A549 (cell line): Measurements from ENCODE around the gene ERBB2. TPM values are rescaled to one million over a fixed set of nuclear protein-coding genes. Genes with fewer than 3 reads are reported as not detected.

Experiments
- ATAC-seq, 2 experiments: fragments of 200-7000 bp in 1 of 2; fragments of >200 bp in 1 of 2; cut with Nextera tagmentation in 1 of 2; cut with Tn5 transposase in 1 of 2; 3 replicates each; pipeline versions ENCODE4 v1.8.0 to v1.9.1; 2018 to 2020; ENCODE audit warnings: mild to moderate bottlenecking in 1 of 2, moderate library complexity in 1 of 2
- CTCF ChIA-PET: fragments of 300-600 bp; sonication (Branson Sonifier 250); formaldehyde crosslinking; extraction: SDS; loops from one replicate; lab custom pipeline; 2021; ENCODE audit warnings: antibody characterized with exemption, inconsistent platforms; lab: Yijun Ruan, JAX
- POLR2A ChIA-PET: fragments of 350-600 bp; formaldehyde crosslinking; extraction: SDS; loops from one replicate; lab custom pipeline; 2021; ENCODE audit warnings: antibody characterized with exemption, inconsistent platforms; lab: Yijun Ruan, JAX
- DNase-seq, 2 experiments: peaks; one replicate each; pipeline versions ENCODE4 v3.0.0 to v3.0.0-alpha.2; 2011 to 2016; ENCODE audit warnings: low read depth in 1 of 2, low spot score in 1 of 2
- FAIRE-seq: peaks from 2 replicates; lab custom pipeline; 2011; peaks lifted over from hg19 to GRCh38; lab: Jason Lieb, UNC
- H3K27ac ChIP-seq, 2 experiments: fragments of >200 bp; sonication (Bioruptor Twin); formaldehyde crosslinking; 3 replicates each; pipeline ENCODE4 v1.5.1; 2016 to 2017
- H3K4me1 ChIP-seq: fragments of >200 bp; sonication (Bioruptor Twin); formaldehyde crosslinking; 3 replicates; pipeline ENCODE4 v1.6.1; 2016
- H3K4me2 ChIP-seq: fragments of >200 bp; sonication (Bioruptor Twin); formaldehyde crosslinking; 3 replicates; pipeline ENCODE4 v1.6.1; 2016
- H3K4me3 ChIP-seq: fragments of >200 bp; sonication (Bioruptor Twin); formaldehyde crosslinking; 3 replicates; pipeline ENCODE4 v1.5.1; 2016
- H3K9me3 ChIP-seq: fragments of >200 bp; sonication (Bioruptor Twin); formaldehyde crosslinking; 3 replicates; pipeline ENCODE4 v1.6.1; 2016
- BHLHE40 ChIP-seq: IDR thresholded peaks from 2 replicates; pipeline ENCODE4 v1.6.1; 2012; ENCODE audit warnings: low read depth, low read length, inconsistent platforms
- CBX2 ChIP-seq: fragments of 200-600 bp; sonication (generic); IDR thresholded peaks from 2 replicates; pipeline ENCODE4 v1.6.1; 2016; ENCODE audit warnings: low read depth, mild to moderate bottlenecking, borderline replicate concordance
- FOXS1 ChIP-seq: fragments of 250-450 bp; sonication (Bioruptor Pico); IDR thresholded peaks from 2 replicates; pipeline ENCODE4 v1.5.0; 2020; ENCODE audit warnings: mild to moderate bottlenecking, moderate library complexity
- HDAC2 ChIP-seq: fragments of 200-600 bp; sonication (generic); IDR thresholded peaks from 2 replicates; pipeline ENCODE4 v1.6.1; 2016
- HOXB13 ChIP-seq: fragments of 250-450 bp; sonication (Bioruptor Pico); IDR thresholded peaks from 2 replicates; pipeline ENCODE4 v1.5.0; 2020; ENCODE audit warnings: low read depth, mild to moderate bottlenecking, moderate library complexity
- JUN ChIP-seq, 2 experiments: fragments of >200 bp; sonication (Bioruptor Twin); formaldehyde crosslinking; IDR thresholded peaks; 2 replicates in 1 of 2; 3 replicates in 1 of 2; pipeline ENCODE4 v1.6.1; 2016 to 2017
- JUNB ChIP-seq: fragments of >200 bp; sonication (Bioruptor Twin); formaldehyde crosslinking; IDR thresholded peaks from 2 replicates; pipeline ENCODE4 v1.6.1; 2016
- KDM1A ChIP-seq: fragments of 200-600 bp; sonication (generic); IDR thresholded peaks from 2 replicates; pipeline ENCODE4 v1.6.1; 2016; ENCODE audit warnings: low read depth, mild to moderate bottlenecking
- KDM5A ChIP-seq: fragments of 200-600 bp; sonication (generic); IDR thresholded peaks from 2 replicates; pipeline ENCODE4 v1.6.1; 2016; ENCODE audit warnings: antibody characterized with exemption, mild to moderate bottlenecking
- NFE2L2 ChIP-seq: fragments of 150-350 bp; conservative IDR thresholded peaks from 2 replicates; pipeline ENCODE4 v1.6.1; 2014; ENCODE audit warnings: low read length
- NR3C1 ChIP-seq: fragments of >200 bp; sonication (Bioruptor Twin); formaldehyde crosslinking; IDR thresholded peaks from 3 replicates; pipeline ENCODE4 v1.6.1; 2017
- RCOR1 ChIP-seq: fragments of 150-350 bp; IDR thresholded peaks from 2 replicates; pipeline ENCODE4 v1.6.1; 2014; ENCODE audit warnings: antibody characterized with exemption, low read length, low read depth
- RFX5 ChIP-seq: fragments of 450-650 bp; IDR thresholded peaks from 2 replicates; pipeline ENCODE4 v1.7.1; 2014; ENCODE audit warnings: antibody characterized with exemption, mild to moderate bottlenecking, moderate library complexity
- SREBF2 ChIP-seq: fragments of 450-650 bp; IDR thresholded peaks from 2 replicates; pipeline ENCODE4 v1.6.1; 2014; ENCODE audit warnings: mild to moderate bottlenecking, moderate library complexity
- TP53 ChIP-seq: fragments of 250-450 bp; sonication (Bioruptor Pico); IDR thresholded peaks from 2 replicates; pipeline ENCODE4 v1.5.0; 2021; ENCODE audit warnings: mild to moderate bottlenecking, moderate library complexity
- ZFP36 ChIP-seq: fragments of 450-650 bp; IDR thresholded peaks from 2 replicates; pipeline ENCODE4 v1.6.1; 2014; ENCODE audit warnings: borderline replicate concordance; ENCODE audit not compliant: partially characterized antibody
- ZSCAN20 ChIP-seq: fragments of 250-450 bp; sonication (Bioruptor Pico); IDR thresholded peaks from 2 replicates; pipeline ENCODE4 v1.8.0; 2022; ENCODE audit warnings: mild to moderate bottlenecking, moderate library complexity
- WGBS: methylation state at CpG from one replicate; pipeline ENCODE4 v1.1.6; 2017; ENCODE audit errors: missing lambda C conversion rate; 5-methylcytosine and 5-hydroxymethylcytosine counted together
- polyA plus RNA-seq, 4 experiments: library from polyadenylated mRNA; depleted of rRNA in 3 of 4; stranded (reverse); fragments of >200 nt; fragmentation: RNase III in 1 of 4; extraction: RNeasy Plus Mini Kit Qiagen cat#74134 plus additional on column Dnase treatment in 1 of 4; gene quantifications; 2 replicates in 3 of 4; 3 replicates in 1 of 4; pipeline ENCODE4 v1.2.3, GENCODE V29; 2011 to 2017
- TF ChIP-seq, protein P1 (sequence below): fragments of 150-350 bp; IDR thresholded peaks from 2 replicates; pipeline ENCODE4 v1.6.1; 2014; ENCODE audit warnings: low read depth, mild to moderate bottlenecking, low read length
- TF ChIP-seq, protein P2 (sequence below): fragments of >200 bp; sonication (Bioruptor Twin); formaldehyde crosslinking; IDR thresholded peaks from 3 replicates; pipeline ENCODE4 v1.5.1; 2016
- TF ChIP-seq, protein P3 (sequence below): fragments of >200 bp; sonication (Bioruptor Twin); formaldehyde crosslinking; IDR thresholded peaks from 3 replicates; pipeline ENCODE4 v1.6.1; 2016
- TF ChIP-seq, protein P4 (sequence below): fragments of >200 bp; sonication (Bioruptor Twin); formaldehyde crosslinking; IDR thresholded peaks from 2 replicates; pipeline ENCODE4 v1.6.1; 2016
- TF ChIP-seq, protein P5 (sequence below): fragments of 450-650 bp; IDR thresholded peaks from 2 replicates; pipeline ENCODE4 v1.6.1; 2014; ENCODE audit warnings: antibody characterized with exemption
- TF ChIP-seq, protein P6 (sequence below): fragments of 250-450 bp; sonication (Bioruptor Pico); IDR thresholded peaks from 2 replicates; pipeline ENCODE4 v1.5.0; 2021; ENCODE audit warnings: mild to moderate bottlenecking, moderate library complexity, borderline replicate concordance
- TF ChIP-seq, protein P7 (sequence below): IDR thresholded peaks from 2 replicates; pipeline ENCODE4 v1.6.1; 2012

Gene ERBB2
- polyA plus RNA-seq, 2 of the 4 experiments (the other 2 are of a cell fraction) = 22.4 to 32.0 TPM

DNA sequence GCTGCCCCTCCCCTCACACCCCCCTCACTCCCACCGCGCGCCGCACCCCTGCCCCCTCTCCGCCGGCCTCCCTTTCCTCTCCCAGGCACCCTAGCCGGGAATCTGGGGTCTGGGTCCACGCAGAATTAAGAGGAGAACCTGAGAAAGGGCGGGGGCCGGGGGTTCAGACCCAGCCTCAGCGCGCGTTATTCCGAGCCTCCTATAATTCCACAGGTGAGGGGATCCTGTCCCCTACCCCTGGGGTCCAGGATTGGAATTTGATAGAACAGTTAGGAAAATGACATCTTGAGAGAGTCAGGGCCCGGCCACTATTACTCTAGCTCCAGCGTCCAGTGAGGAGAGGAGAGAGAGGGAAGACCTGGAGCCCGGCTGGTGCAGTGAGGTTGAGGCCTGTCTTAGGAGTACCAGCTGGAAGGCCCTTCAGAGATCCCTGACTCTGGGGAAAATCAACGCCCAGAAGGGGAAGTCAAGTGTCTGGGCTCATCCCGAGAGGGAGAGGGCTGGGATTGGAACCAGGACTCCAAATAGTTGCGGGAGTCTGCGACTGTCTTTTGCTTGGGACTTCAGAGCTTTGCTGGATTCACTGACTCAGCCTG lies 55.2 kb downstream of the ERBB2 start (continued):
- TF ChIP-seq, protein P1, sequence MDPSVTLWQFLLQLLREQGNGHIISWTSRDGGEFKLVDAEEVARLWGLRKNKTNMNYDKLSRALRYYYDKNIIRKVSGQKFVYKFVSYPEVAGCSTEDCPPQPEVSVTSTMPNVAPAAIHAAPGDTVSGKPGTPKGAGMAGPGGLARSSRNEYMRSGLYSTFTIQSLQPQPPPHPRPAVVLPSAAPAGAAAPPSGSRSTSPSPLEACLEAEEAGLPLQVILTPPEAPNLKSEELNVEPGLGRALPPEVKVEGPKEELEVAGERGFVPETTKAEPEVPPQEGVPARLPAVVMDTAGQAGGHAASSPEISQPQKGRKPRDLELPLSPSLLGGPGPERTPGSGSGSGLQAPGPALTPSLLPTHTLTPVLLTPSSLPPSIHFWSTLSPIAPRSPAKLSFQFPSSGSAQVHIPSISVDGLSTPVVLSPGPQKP = no peak

DNA sequence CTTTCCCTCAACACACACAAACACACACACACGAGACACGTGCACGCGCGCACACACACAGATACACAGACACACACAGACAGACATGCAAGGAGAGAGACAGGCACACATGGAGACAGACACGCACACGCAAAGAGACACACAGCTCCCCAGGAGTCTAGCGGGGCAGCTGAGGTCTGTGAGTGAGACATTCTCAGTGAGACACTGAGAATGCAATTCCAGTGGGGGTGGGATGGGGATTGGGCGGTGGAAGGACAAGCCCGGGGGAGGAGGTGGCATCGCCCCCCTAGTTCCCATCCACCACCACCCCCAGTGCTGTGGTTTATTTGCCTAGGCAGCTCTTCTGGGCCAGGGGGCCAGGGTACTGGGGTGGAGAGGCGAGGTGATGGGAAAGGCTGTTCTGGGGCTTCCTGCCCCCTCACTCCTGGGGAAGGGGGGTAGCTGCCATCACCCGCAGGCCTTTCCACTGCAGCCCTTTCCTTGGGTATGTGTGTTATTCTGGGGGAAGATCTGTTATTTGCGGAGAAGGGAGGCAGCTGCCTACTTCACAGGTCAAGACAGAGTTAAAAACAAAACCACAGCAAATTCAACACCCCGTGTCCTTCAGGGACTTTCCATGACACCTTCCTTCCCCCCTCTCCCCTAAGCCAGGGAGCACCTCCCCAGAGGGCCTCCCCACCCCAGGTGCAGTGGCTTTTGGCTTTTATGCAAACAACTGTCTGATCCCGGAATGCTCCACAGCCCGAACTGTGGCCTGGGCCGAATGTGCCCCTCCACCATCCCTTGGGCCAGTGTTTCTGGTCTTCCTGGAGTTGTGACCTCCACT lies 55.9 kb downstream of the ERBB2 start:
- no peak for FAIRE-seq
- ChIA-PET POLR2A (interaction anchor here (0.6 to 2.8 kb wide), 2 partner anchors 26 to 175 kb away, joined by 4 to 12 read pairs; partner anchors contain the start of gene MIEN1), CTCF (interaction anchor here (0.6 to 15.6 kb wide), 18 partner anchors 8 to 208 kb away, joined by 3 to 217 read pairs (median 5); partner anchors contain the start of genes MIEN1, PGAP3, PNMT and PPP1R1B)
- ATAC-seq = no peak
- TF ChIP-seq, protein P2, sequence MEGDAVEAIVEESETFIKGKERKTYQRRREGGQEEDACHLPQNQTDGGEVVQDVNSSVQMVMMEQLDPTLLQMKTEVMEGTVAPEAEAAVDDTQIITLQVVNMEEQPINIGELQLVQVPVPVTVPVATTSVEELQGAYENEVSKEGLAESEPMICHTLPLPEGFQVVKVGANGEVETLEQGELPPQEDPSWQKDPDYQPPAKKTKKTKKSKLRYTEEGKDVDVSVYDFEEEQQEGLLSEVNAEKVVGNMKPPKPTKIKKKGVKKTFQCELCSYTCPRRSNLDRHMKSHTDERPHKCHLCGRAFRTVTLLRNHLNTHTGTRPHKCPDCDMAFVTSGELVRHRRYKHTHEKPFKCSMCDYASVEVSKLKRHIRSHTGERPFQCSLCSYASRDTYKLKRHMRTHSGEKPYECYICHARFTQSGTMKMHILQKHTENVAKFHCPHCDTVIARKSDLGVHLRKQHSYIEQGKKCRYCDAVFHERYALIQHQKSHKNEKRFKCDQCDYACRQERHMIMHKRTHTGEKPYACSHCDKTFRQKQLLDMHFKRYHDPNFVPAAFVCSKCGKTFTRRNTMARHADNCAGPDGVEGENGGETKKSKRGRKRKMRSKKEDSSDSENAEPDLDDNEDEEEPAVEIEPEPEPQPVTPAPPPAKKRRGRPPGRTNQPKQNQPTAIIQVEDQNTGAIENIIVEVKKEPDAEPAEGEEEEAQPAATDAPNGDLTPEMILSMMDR = no peak
- no peak for TF ChIP-seq JUN (IDR thresholded peaks at IDR 0.05)
- TF ChIP-seq BHLHE40 = no peak
- TF ChIP-seq NFE2L2 = no peak
- TF ChIP-seq, protein P3, sequence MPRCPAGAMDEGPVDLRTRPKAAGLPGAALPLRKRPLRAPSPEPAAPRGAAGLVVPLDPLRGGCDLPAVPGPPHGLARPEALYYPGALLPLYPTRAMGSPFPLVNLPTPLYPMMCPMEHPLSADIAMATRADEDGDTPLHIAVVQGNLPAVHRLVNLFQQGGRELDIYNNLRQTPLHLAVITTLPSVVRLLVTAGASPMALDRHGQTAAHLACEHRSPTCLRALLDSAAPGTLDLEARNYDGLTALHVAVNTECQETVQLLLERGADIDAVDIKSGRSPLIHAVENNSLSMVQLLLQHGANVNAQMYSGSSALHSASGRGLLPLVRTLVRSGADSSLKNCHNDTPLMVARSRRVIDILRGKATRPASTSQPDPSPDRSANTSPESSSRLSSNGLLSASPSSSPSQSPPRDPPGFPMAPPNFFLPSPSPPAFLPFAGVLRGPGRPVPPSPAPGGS = no peak
- TF ChIP-seq CBX2 = no peak
- TF ChIP-seq ZFP36 = no peak
- TF ChIP-seq KDM1A = no peak
- TF ChIP-seq, protein P4, sequence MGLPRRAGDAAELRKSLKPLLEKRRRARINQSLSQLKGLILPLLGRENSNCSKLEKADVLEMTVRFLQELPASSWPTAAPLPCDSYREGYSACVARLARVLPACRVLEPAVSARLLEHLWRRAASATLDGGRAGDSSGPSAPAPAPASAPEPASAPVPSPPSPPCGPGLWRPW = no peak
- TF ChIP-seq NR3C1 = no peak
- no peak for TF ChIP-seq ZSCAN20 (CRISPR knock-in tag)
- TF ChIP-seq KDM5A = no peak
- no peak for DNase-seq
- Histone ChIP-seq H3K4me1 (peaks cover 8% of the 10 kb centered on the region), H3K4me2 (no peak overlapping the region), H3K4me3 (no peak overlapping the region), H3K27ac (peak overlapping the region in 1 of 2 experiments; percentile 96; a peak in 1 of 6 replicates), H3K9me3 (no peaks in the 10 kb centered on the region)
- 81% methylated on average over 18 of the region's 18 CpGs for WGBS

DNA sequence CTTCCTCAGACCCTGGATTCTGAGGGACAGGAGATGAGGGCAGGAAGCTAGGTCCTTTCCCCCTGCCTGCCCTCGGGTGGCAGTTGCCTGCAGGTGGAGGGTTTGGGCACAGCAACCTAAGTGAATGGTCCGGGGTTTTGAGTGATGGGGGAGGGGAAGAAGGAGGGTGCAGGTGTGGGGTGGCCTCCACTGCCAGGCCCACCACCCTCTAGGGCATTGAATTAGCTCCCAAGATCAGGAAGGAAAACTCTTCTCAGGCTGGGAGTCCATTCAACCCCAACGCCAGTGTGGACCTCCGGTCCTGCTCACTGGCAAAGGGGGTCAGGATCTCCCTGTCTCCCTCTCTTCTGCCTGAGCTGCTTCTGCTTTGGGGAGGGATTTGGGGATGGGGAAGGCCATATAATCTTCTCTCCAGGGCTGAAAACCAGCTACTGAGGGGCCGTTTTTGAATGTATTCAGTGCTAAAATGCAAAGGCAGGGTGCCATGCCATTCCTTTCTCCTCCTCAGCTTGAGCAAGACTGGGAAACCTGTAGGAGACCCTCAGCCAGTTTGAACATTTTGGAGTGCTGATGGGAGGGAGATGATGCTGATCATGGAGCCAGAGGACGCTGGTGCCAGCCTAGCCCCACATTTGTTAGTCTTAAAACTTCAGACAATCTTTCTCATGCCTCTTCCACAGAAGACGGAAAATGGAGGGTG lies 56.7 kb downstream of the ERBB2 start:
- WGBS = 59% methylated on average over 7 of the region's 7 CpGs
- H3K9me3 ChIP-seq = no peaks in the 10 kb centered on the region
- ChIA-PET CTCF (interaction anchor here (0.6 to 15.6 kb wide), 6 partner anchors 26 to 209 kb away, joined by 3 to 217 read pairs (median 14); partner anchors contain the start of genes MIEN1 and PPP1R1B), POLR2A (no interaction called here)
- H3K4me3 ChIP-seq = no peak overlapping the region
- H3K4me1 ChIP-seq = peaks cover 5% of the 10 kb centered on the region; the same call in 2 of the 3 replicates
- ATAC-seq (no peak), FAIRE-seq (no peak), DNase-seq (no peak)
- H3K4me2 ChIP-seq = no peak overlapping the region
- H3K27ac ChIP-seq = no peak overlapping the region
- TF ChIP-seq, protein P5, sequence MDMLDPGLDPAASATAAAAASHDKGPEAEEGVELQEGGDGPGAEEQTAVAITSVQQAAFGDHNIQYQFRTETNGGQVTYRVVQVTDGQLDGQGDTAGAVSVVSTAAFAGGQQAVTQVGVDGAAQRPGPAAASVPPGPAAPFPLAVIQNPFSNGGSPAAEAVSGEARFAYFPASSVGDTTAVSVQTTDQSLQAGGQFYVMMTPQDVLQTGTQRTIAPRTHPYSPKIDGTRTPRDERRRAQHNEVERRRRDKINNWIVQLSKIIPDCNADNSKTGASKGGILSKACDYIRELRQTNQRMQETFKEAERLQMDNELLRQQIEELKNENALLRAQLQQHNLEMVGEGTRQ = no peak
- no peak for TF ChIP-seq JUNB
- no peak for TF ChIP-seq SREBF2
- TF ChIP-seq FOXS1 = no peak
- TF ChIP-seq HOXB13 (CRISPR knock-in tag) = no peak
- TF ChIP-seq, protein P6, sequence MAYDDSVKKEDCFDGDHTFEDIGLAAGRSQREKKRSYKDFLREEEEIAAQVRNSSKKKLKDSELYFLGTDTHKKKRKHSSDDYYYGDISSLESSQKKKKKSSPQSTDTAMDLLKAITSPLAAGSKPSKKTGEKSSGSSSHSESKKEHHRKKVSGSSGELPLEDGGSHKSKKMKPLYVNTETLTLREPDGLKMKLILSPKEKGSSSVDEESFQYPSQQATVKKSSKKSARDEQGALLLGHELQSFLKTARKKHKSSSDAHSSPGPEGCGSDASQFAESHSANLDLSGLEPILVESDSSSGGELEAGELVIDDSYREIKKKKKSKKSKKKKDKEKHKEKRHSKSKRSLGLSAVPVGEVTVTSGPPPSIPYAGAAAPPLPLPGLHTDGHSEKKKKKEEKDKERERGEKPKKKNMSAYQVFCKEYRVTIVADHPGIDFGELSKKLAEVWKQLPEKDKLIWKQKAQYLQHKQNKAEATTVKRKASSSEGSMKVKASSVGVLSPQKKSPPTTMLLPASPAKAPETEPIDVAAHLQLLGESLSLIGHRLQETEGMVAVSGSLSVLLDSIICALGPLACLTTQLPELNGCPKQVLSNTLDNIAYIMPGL (CRISPR knock-in tag) = no peak
- TF ChIP-seq KDM5A = no peak
- TF ChIP-seq TP53 (CRISPR knock-in tag) = no peak
- no peak for TF ChIP-seq RFX5
- TF ChIP-seq, protein P7, sequence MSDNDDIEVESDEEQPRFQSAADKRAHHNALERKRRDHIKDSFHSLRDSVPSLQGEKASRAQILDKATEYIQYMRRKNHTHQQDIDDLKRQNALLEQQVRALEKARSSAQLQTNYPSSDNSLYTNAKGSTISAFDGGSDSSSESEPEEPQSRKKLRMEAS = no peak
- no peak for TF ChIP-seq HDAC2
- TF ChIP-seq NFE2L2 = no peak
- no peak for TF ChIP-seq ZSCAN20 (CRISPR knock-in tag)
- TF ChIP-seq CBX2 = no peak
- no peak for TF ChIP-seq RCOR1
